Left ventricle myocardium superior (tissue), 1 donor: Measurements from ENCODE around the gene OR6K6. TPM values are rescaled to one million over a fixed set of nuclear protein-coding genes. Genes with fewer than 3 reads are reported as not detected.

Experiments used
- ATAC-seq: fragments of 200-7000 bp; cut with Tn5 transposase; one replicate; pipeline ENCODE4 v1.9.1; 2020; ENCODE audit warnings: mild to moderate bottlenecking, moderate library complexity
- DNase-seq: peaks from one replicate; pipeline ENCODE4 v3.0.0-alpha.2; 2020
- intact Hi-C: fragments of 100-400 bp; cut with micrococcal nuclease; formaldehyde crosslinking; loops from one replicate; pipeline ENCODE4 v1.11.0; 2022
- total RNA-seq: library from RNA; stranded (reverse); fragmentation: NEBNext Ultra II Directional; extraction: Animal tissue kit (Norgen Biotek cat#: 25700); gene quantifications from one replicate; pipeline ENCODE4 v1.2.1, GENCODE V29; 2021
- donor health status: DM: no; HTN: yes; CAD: no; lungs with severe emphysema.

The OR6K6 gene
- total RNA-seq, 1 donor from 2014 or later: not detected

DNA sequence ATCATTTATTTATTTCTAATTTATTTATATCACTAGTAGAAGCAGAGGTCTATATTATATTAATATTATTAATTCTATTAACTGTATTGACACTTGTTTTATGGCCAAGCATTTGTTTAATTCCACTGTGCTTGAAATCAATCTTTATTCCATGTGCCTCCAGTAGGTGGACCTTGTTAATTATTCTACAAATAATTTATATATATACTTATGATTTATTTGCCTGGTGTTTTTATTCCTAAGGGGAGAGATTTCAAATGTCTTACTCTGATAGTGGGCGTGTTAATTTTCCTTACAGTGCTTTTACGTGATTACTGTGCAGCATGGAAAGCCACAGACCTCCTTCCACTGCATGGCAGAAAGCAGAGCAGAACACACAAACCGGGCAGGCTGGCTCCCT is 44.0 kb downstream of the OR6K6 start:
- intact Hi-C loops: no loop called here
- no peak for ATAC-seq
- DNase-seq: no peak

GRCh38 chr1:158799689-158800088 is 45.2 kb downstream of the OR6K6 start:
- intact Hi-C loops: no loop called here
- DNase-seq: no peak
- no peak for ATAC-seq

GRCh38 chr1:158800526-158800925 is 46.0 kb downstream of the OR6K6 start:
- DNase-seq (no peak), ATAC-seq (no peak)
- intact Hi-C loops: no loop called here

DNA sequence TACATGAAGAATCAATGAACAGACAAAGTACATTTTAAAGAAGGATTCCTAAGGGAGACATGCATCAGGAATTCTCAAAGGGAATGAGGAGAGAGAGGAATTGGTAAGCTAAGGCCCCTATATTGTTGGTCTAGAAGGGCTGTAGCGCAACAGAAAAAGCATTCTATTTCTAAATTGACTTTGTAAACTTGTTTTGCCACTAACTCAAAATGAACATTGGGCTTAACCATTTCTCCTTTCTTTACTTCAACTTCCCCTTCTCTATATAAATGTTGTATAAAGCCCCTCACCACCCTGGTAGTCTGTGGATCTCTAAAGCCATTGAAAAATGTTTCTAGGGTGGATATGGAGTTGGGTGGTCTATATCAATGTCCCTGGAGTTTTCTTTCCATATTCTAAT is 46.9 kb downstream of the OR6K6 start:
- DNase-seq (no peak), ATAC-seq (no peak)
- intact Hi-C loops: no loop called here

DNA sequence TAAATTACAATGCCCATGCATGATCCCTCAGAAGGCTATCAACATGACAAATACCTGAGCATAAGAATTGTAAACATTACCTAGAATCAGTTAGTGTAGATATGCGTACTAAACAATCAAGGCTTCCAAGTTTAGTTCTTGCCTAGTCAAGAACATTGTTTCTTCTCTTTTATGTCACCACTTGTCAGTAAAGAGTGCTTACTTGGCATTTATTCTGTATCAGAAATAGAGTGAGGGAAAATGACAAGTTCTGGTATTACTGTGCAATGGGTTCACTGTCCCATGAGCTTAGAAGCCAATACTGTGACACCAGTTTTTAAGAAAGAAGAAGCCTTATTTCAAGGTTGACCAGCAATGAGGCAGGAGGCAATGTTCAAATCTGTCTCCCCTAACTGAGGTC is 49.2 kb downstream of the OR6K6 start:
- intact Hi-C loops: no loop called here
- no peak for ATAC-seq
- DNase-seq: no peak

Other genes starting within 250 kb of the OR6K6 start
- not detected for gene OR6Y1, start 200.3 kb upstream of the OR6K6 start, total RNA-seq
- gene OR6P1, start 184.1 kb upstream of the OR6K6 start, total RNA-seq: not detected
- gene OR10X1, start 174.8 kb upstream of the OR6K6 start, total RNA-seq: not detected
- gene OR10Z1, start 149.5 kb upstream of the OR6K6 start, total RNA-seq: not detected
- gene SPTA1, start 68.0 kb upstream of the OR6K6 start, total RNA-seq: not detected
- not detected for gene OR6K2, start 54.1 kb upstream of the OR6K6 start, total RNA-seq
- not detected for gene OR6K3, start 34.0 kb upstream of the OR6K6 start, total RNA-seq
- not detected for gene OR6N1, start 17.5 kb downstream of the OR6K6 start, total RNA-seq
- gene OR6N2, start 26.5 kb downstream of the OR6K6 start, total RNA-seq: not detected
- gene MNDA, start 76.6 kb downstream of the OR6K6 start, total RNA-seq: 4.9 TPM
- gene PYHIN1, start 176.8 kb downstream of the OR6K6 start, total RNA-seq: not detected